Kidney (tissue), 14 donors: ENCODE measurements around the gene GAS1. TPM values are rescaled to one million over a fixed set of nuclear protein-coding genes. Genes with fewer than 3 reads are reported as not detected.

Experiments used
- DNase-seq, 5 donors: peaks; one replicate each; pipeline ENCODE4 v3.0.0-alpha.2; 2013 to 2020
- FAIRE-seq: peaks from 2 replicates; lab custom pipeline; 2012; peaks lifted over from hg19 to GRCh38; lab: Jason Lieb, UNC
- H3K27ac ChIP-seq, 2 donors: one replicate each; pipeline ENCODE4 v1.7.0; 2013; ENCODE audit warnings: low read depth in 2 of 2, low read length in 2 of 2, inconsistent platforms in 1 of 2
- H3K27me3 ChIP-seq: one replicate; pipeline ENCODE4 v1.7.1; 2013; ENCODE audit warnings: low read length, inconsistent platforms; ENCODE audit not compliant: control insufficient read depth, insufficient read depth
- H3K36me3 ChIP-seq, 3 donors: one replicate each; pipeline versions ENCODE4 v1.7.0 to v1.7.1; 2013; ENCODE audit warnings: low read length in 3 of 3, control low read depth in 1 of 3, inconsistent platforms in 1 of 3; ENCODE audit not compliant: insufficient read depth in 3 of 3, control insufficient read depth in 2 of 3
- H3K4me1 ChIP-seq, 3 donors: one replicate each; pipeline versions ENCODE4 v1.7.0 to v1.7.1; 2013; ENCODE audit warnings: low read length in 3 of 3, inconsistent platforms in 1 of 3, low read depth in 1 of 3; ENCODE audit not compliant: control insufficient read depth in 2 of 3, insufficient read depth in 2 of 3
- H3K4me3 ChIP-seq, 3 donors: one replicate each; pipeline versions ENCODE4 v1.7.0 to v1.8.1; 2013; ENCODE audit warnings: low read length in 3 of 3, control low read depth in 1 of 3, inconsistent platforms in 1 of 3
- H3K9ac ChIP-seq, 3 donors: one replicate each; pipeline versions ENCODE4 v1.7.0 to v1.7.1; 2013; ENCODE audit warnings: low read length in 3 of 3, control low read depth in 1 of 3, inconsistent platforms in 1 of 3
- H3K9me3 ChIP-seq, 3 donors: one replicate each; pipeline versions ENCODE4 v1.7.0 to v1.7.1; 2013; ENCODE audit warnings: low read length in 3 of 3, control low read depth in 1 of 3, inconsistent platforms in 1 of 3; ENCODE audit not compliant: control insufficient read depth in 2 of 3, insufficient read depth in 1 of 3
- CTCF ChIP-seq: IDR thresholded peaks from 3 replicates; pipeline ENCODE4 v1.5.1; 2012; ENCODE audit warnings: mild to moderate bottlenecking, moderate library complexity, borderline replicate concordance; ENCODE audit not compliant: insufficient read depth; ENCODE audit errors: extremely low read depth
- intact Hi-C: fragments of 100-400 bp; cut with DNase I; formaldehyde crosslinking; loops from one replicate; pipeline ENCODE4 v1.11.1; 2022
- polyA plus RNA-seq: library from polyadenylated mRNA; stranded (reverse); fragments of 350-450 nt; fragmentation: Illumina TruSeq; extraction: RNeasy Lipid Tissue Mini Kit (QIAGEN cat#74804); gene quantifications from one replicate; pipeline ENCODE4 v1.2.3, GENCODE V29; 2014; ENCODE audit warnings: low read depth, low replicate concordance; ENCODE audit not compliant: insufficient read depth
- total RNA-seq: library from RNA; stranded (reverse); fragmentation: NEBNext Ultra II Directional; extraction: Animal tissue kit (Norgen Biotek cat#: 25700); gene quantifications from one replicate; pipeline ENCODE4 v1.2.1, GENCODE V29; 2021
- donor health status: control.
- donor health status: control.
- donor health status: control.
- donor health status: control.
- donor health status: control.
- donor health status: DM: yes; HTN: yes; CAD: no.
- donor health status: Normal renal cell carcinoma (clear cell type).

The GAS1 gene
- total and polyA plus RNA-seq, 2 donors from 2014 or later, result 5.8 to 8.2 TPM

- no peak for TF ChIP-seq CTCF
- Histone ChIP-seq H3K9ac (no peak overlapping the region), H3K4me1 (no peaks in the 10 kb centered on the region), H3K9me3 (no peaks in the 10 kb centered on the region), H3K27me3 (no peaks in the 10 kb centered on the region), H3K27ac (no peak overlapping the region), H3K4me3 (no peak overlapping the region), H3K36me3 (no peaks in the 10 kb centered on the region)
- no peak for DNase-seq
- intact Hi-C loops, result no loop called here
- FAIRE-seq, result no peak
Observed at GRCh38 chr9:86971742-86972141, 24.4 kb upstream of the GAS1 start.

GRCh38 chr9:86968258-86968920 is 21.1 kb upstream of the GAS1 start:
- Histone ChIP-seq H3K4me1 (no peaks in the 10 kb centered on the region), H3K9ac (no peak overlapping the region), H3K27me3 (no peaks in the 10 kb centered on the region), H3K27ac (no peak overlapping the region), H3K36me3 (no peaks in the 10 kb centered on the region), H3K4me3 (no peak overlapping the region), H3K9me3 (no peaks in the 10 kb centered on the region)
- intact Hi-C loops, result no loop called here
- no peak for FAIRE-seq
- TF ChIP-seq CTCF, result no peak
- DNase-seq, result no peak

DNA sequence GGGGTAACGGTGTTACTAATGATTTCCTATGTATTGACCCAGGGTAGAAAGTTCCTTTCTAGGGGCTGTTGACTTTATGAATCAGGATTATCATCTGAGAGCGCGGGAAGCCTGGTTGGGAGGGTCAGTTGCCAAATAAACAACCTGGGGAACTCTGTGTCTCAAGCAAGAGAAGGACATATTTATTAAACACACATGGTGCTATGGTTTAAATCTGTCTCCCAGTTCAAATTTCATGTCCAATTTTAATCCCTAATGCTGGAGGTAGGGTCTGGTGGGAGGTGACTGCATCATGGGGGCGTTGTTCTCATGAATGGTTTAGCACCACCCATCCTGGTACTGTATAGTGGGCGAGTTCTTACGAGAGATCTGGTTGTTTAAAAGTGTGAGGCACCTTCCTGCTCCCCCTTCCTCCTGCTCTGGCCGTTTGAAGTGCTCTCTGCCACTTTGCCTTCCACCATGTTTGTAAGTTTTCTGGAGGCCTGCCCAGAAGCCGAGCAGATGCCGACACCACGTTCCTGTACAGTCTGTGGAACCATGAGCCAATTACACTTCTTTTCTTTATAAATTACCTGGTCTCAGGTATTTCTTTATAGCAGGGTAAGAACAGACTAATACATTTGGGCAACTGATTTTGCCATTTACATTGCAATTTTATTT is 19.7 kb upstream of the GAS1 start:
- H3K9ac ChIP-seq, result no peak overlapping the region
- H3K36me3 ChIP-seq, result no peaks in the 10 kb centered on the region
- no peak for TF ChIP-seq CTCF
- H3K9me3 ChIP-seq, result no peaks in the 10 kb centered on the region
- DNase-seq, result no peak
- H3K27me3 ChIP-seq, result no peaks in the 10 kb centered on the region
- peaks cover 0 to 4% (median 0%) of the 10 kb centered on the region in 3 donors for H3K4me1 ChIP-seq
- H3K4me3 ChIP-seq, result no peak overlapping the region
- FAIRE-seq, result no peak
- no peak overlapping the region for H3K27ac ChIP-seq
- intact Hi-C loops, result no loop called here
